Measurements from ENCODE around the gene DSCAM.

GRCh38 chr21:40646651-40647050 lies 200.3 kb downstream of the DSCAM start:
- TF ChIP-seq CTCF (IDR thresholded peaks at IDR 0.05) (no peak), POLR2A (IDR thresholded peaks at IDR 0.05) (no peak)

Data from uterus (tissue), 2 donors.